ENCODE data around the gene SP9.

DNA sequence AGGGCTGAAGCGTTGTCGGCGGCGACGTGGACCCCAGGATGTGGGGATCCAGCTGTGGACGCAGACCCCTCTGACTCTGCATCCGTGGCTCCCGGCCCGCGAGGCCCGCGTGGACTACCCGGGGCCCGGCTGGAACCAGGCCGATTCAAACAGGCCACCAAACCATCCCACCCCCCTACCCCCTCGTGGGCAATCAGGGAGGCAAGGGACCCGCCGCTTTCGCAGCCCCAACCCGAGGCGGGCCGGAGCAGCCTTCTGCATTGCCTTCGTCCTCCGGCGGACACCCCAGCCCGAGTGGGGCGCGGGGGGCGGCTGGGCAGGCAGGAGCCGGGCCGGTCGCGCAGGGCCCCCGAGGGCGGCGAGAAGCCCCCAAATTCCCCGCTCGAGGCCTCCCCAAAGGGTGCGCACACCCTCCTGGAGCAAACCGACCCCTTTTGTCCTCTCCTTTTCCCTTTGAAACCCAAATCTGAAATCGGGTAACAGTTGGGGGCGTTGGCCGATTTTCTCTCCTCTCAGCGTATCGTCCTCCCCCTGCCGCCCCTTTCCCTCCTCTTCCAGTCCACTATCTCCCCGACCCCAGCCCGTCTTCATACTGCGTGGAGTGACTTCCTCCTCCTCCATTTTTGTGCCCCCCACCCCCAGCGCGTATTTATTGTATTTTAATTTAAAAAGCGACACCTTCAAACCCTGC is 7.4 kb downstream of the SP9 start:
- no peak for TF ChIP-seq CTCF (IDR thresholded peaks at IDR 0.05)
- TF ChIP-seq POLR2A (IDR thresholded peaks at IDR 0.05) = no peak

All from right lobe of liver (tissue), 4 donors.